Calu3 (cell line): Measurements from ENCODE around the gene PPP2R3A. TPM values are rescaled to one million over a fixed set of nuclear protein-coding genes. Genes with fewer than 3 reads are reported as not detected.

Experiments
- BruUV-seq: library from RNA; stranded (reverse); fragments of 400-500 nt; replicated peaks from 2 replicates; lab custom pipeline; 2021; lab: Mats Ljungman, UMichigan
- CTCF ChIA-PET: fragments of 300-600 bp; sonication (Branson Sonifier 250); formaldehyde crosslinking; loops from one replicate; lab custom pipeline; 2022; ENCODE audit warnings: antibody characterized with exemption; lab: Charles Lee
- DNase-seq: peaks from one replicate; pipeline ENCODE4 v3.0.0; 2022
- H3K27ac Mint-ChIP-seq: one replicate; pipeline ENCODE4 v1.8.0; 2022; ENCODE audit warnings: mixed read lengths; ENCODE audit not compliant: unreplicated experiment
- H3K27me3 Mint-ChIP-seq: one replicate; pipeline ENCODE4 v1.8.0; 2022; ENCODE audit warnings: mixed read lengths; ENCODE audit not compliant: unreplicated experiment
- H3K36me3 Mint-ChIP-seq: one replicate; pipeline ENCODE4 v1.8.0; 2022; ENCODE audit warnings: mild to moderate bottlenecking, moderate library complexity, mixed read lengths; ENCODE audit not compliant: insufficient read depth, unreplicated experiment
- H3K4me1 Mint-ChIP-seq: one replicate; pipeline ENCODE4 v1.8.0; 2022; ENCODE audit warnings: mild to moderate bottlenecking, low read depth, mixed read lengths; ENCODE audit not compliant: unreplicated experiment
- H3K4me3 Mint-ChIP-seq: one replicate; pipeline ENCODE4 v1.8.0; 2022; ENCODE audit warnings: mild to moderate bottlenecking, low read depth, moderate library complexity, mixed read lengths; ENCODE audit not compliant: unreplicated experiment
- H3K9me3 Mint-ChIP-seq: one replicate; pipeline ENCODE4 v1.8.0; 2022; ENCODE audit warnings: low read depth, mixed read lengths; ENCODE audit not compliant: unreplicated experiment
- CTCF ChIP-seq: fragments of 200-600 bp; IDR thresholded peaks from one replicate; pipeline ENCODE4 v1.8.0; 2022; ENCODE audit warnings: antibody characterized with exemption; ENCODE audit not compliant: unreplicated experiment
- intact Hi-C: fragments of 100-400 bp; cut with micrococcal nuclease; formaldehyde crosslinking; loops from one replicate; pipeline ENCODE4 v1.10.0; 2022; ENCODE audit not compliant: unreplicated experiment
- total RNA-seq: library from RNA; stranded (reverse); gene quantifications from 2 replicates; pipeline ENCODE4 v1.2.3, GENCODE V29; 2022

The PPP2R3A gene
- total RNA-seq, 1 experiment from 2014 or later: 64.8 TPM

GRCh38 chr3:136038668-136039067 is 73.1 kb downstream of the PPP2R3A start:
- peaks cover 24% of the 10 kb centered on the region for H3K36me3 Mint-ChIP-seq
- H3K4me1 Mint-ChIP-seq: peaks cover 13% of the 10 kb centered on the region
- BruUV-seq: no TSS peak
- no peak overlapping the region for H3K4me3 Mint-ChIP-seq
- DNase-seq: no peak
- no peak overlapping the region for H3K27ac Mint-ChIP-seq
- no peaks in the 10 kb centered on the region for H3K9me3 Mint-ChIP-seq
- H3K27me3 Mint-ChIP-seq: no peaks in the 10 kb centered on the region
- CTCF ChIA-PET: interaction anchor here (0.6 kb wide), 1 partner anchor 371 kb away, joined by 5 read pairs; no protein-coding TSS in a partner anchor
- intact Hi-C loops: no loop called here
- TF ChIP-seq CTCF: no peak

- Mint-ChIP-seq H3K27me3 (no peaks in the 10 kb centered on the region), H3K36me3 (peaks cover 60% of the 10 kb centered on the region), H3K4me3 (no peak overlapping the region), H3K9me3 (no peaks in the 10 kb centered on the region), H3K4me1 (peaks cover 13% of the 10 kb centered on the region), H3K27ac (no peak overlapping the region)
- TF ChIP-seq CTCF: peak; percentile 55
- peak; percentile 34 for DNase-seq
- CTCF ChIA-PET: interaction anchor here (0.6 to 3.6 kb wide), 20 partner anchors 21 to 1465 kb away, joined by 3 to 81 read pairs (median 4); no protein-coding TSS in a partner anchor
- BruUV-seq: no TSS peak
- intact Hi-C loops: loop anchor here (1.0 to 2.0 kb wide), 5 partner anchors 76 to 306 kb away; no protein-coding TSS in a partner anchor
Observed at GRCh38 chr3:136042608-136043221, 77.2 kb downstream of the PPP2R3A start.

GRCh38 chr3:136044980-136045745 is 79.6 kb downstream of the PPP2R3A start:
- Mint-ChIP-seq H3K4me1 (no peaks in the 10 kb centered on the region), H3K27me3 (no peaks in the 10 kb centered on the region), H3K27ac (peak overlapping the region; percentile 9), H3K9me3 (no peaks in the 10 kb centered on the region), H3K4me3 (no peak overlapping the region), H3K36me3 (peaks cover 75% of the 10 kb centered on the region)
- intact Hi-C loops: no loop called here
- DNase-seq: no peak
- no TSS peak for BruUV-seq
- TF ChIP-seq CTCF: no peak
- CTCF ChIA-PET: interaction anchor here (0.6 kb wide), 1 partner anchor 1062 kb away, joined by 5 read pairs; no protein-coding TSS in a partner anchor

- TF ChIP-seq CTCF: no peak
- Mint-ChIP-seq H3K4me1 (no peaks in the 10 kb centered on the region), H3K9me3 (no peaks in the 10 kb centered on the region), H3K36me3 (peaks cover 81% of the 10 kb centered on the region), H3K27ac (peak overlapping the region; percentile 4), H3K27me3 (no peaks in the 10 kb centered on the region), H3K4me3 (no peak overlapping the region)
- intact Hi-C loops: no loop called here
- no TSS peak for BruUV-seq
- CTCF ChIA-PET: interaction anchor here (0.7 kb wide), 1 partner anchor 11 kb away, joined by 4 read pairs; no protein-coding TSS in a partner anchor
- no peak for DNase-seq
Observed at GRCh38 chr3:136048068-136048467, 82.5 kb downstream of the PPP2R3A start.
